Right atrium auricular region (tissue), 2 donors: Measurements from ENCODE around the gene CCDC24. TPM values are rescaled to one million over a fixed set of nuclear protein-coding genes. Genes with fewer than 3 reads are reported as not detected.

Experiments used
- DNase-seq: peaks from one replicate; pipeline ENCODE4 v3.0.0-alpha.2; 2019; ENCODE audit warnings: low spot score
- H3K27ac ChIP-seq, 2 donors: fragments of 200-600 bp; sonication (generic); 1 replicate in 1 of 2; 2 replicates in 1 of 2; pipeline ENCODE4 v1.5.1; 2016 to 2019
- H3K27me3 ChIP-seq, 2 donors: fragments of 200-600 bp; sonication (generic); one replicate each; pipeline versions ENCODE4 v1.5.1 to v1.6.0; 2017 to 2019
- H3K36me3 ChIP-seq: fragments of 200-600 bp; sonication (generic); one replicate; pipeline ENCODE4 v1.5.1; 2016
- H3K4me1 ChIP-seq, 2 donors: fragments of 200-600 bp; sonication (generic); one replicate each; pipeline versions ENCODE4 v1.5.1 to v1.6.0; 2017 to 2019
- H3K4me3 ChIP-seq, 2 donors: fragments of 200-600 bp; sonication (generic); 1 replicate in 1 of 2; 2 replicates in 1 of 2; pipeline ENCODE4 v1.5.1; 2017 to 2019; ENCODE audit warnings: mild to moderate bottlenecking in 1 of 2, moderate library complexity in 1 of 2
- H3K9me3 ChIP-seq, 2 donors: fragments of 200-600 bp; sonication (generic); one replicate each; pipeline ENCODE4 v1.5.1; 2019
- total RNA-seq, 2 donors: library from RNA; depleted of rRNA; stranded (reverse); fragments of >200 nt; gene quantifications; one replicate each; pipeline ENCODE4 v1.1.0, GENCODE V29; 2016
- TF ChIP-seq, protein P1 (sequence below), 2 donors: fragments of 200-600 bp; sonication (generic); IDR thresholded peaks; one replicate each; pipeline ENCODE4 v1.5.1; 2019; ENCODE audit warnings: antibody characterized with exemption in 2 of 2

Gene CCDC24
- total RNA-seq, 2 donors from 2014 or later, result 1.6 to 2.0 TPM

GRCh38 chr1:43987159-43987902, 4.1 kb upstream of the CCDC24 start:
- no peak overlapping the region for H3K27ac ChIP-seq
- peaks cover 6% of the 10 kb centered on the region for H3K36me3 ChIP-seq
- no peaks in the 10 kb centered on the region for H3K9me3 ChIP-seq
- TF ChIP-seq, protein P1, sequence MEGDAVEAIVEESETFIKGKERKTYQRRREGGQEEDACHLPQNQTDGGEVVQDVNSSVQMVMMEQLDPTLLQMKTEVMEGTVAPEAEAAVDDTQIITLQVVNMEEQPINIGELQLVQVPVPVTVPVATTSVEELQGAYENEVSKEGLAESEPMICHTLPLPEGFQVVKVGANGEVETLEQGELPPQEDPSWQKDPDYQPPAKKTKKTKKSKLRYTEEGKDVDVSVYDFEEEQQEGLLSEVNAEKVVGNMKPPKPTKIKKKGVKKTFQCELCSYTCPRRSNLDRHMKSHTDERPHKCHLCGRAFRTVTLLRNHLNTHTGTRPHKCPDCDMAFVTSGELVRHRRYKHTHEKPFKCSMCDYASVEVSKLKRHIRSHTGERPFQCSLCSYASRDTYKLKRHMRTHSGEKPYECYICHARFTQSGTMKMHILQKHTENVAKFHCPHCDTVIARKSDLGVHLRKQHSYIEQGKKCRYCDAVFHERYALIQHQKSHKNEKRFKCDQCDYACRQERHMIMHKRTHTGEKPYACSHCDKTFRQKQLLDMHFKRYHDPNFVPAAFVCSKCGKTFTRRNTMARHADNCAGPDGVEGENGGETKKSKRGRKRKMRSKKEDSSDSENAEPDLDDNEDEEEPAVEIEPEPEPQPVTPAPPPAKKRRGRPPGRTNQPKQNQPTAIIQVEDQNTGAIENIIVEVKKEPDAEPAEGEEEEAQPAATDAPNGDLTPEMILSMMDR (IDR thresholded peaks at IDR 0.05), result no peak
- H3K4me1 ChIP-seq, result peaks cover 0 to 15% of the 10 kb centered on the region in 2 donors
- no peak overlapping the region for H3K4me3 ChIP-seq
- DNase-seq, result no peak
- no peaks in the 10 kb centered on the region for H3K27me3 ChIP-seq

GRCh38 chr1:43990271-43991199, 864 bp upstream of the CCDC24 start:
- TF ChIP-seq, protein P1 (IDR thresholded peaks at IDR 0.05), result no peak
- no peaks in the 10 kb centered on the region for H3K27me3 ChIP-seq
- H3K4me1 ChIP-seq, result peaks cover 0 to 15% of the 10 kb centered on the region in 2 donors
- H3K4me3 ChIP-seq, result peak overlapping the region; percentile 54 to 65
- H3K36me3 ChIP-seq, result peaks cover 3% of the 10 kb centered on the region
- no peaks in the 10 kb centered on the region for H3K9me3 ChIP-seq
- no peak for DNase-seq
- peak overlapping the region; percentile 50 to 74 for H3K27ac ChIP-seq

GRCh38 chr1:43991200-43991475, 261 bp upstream of the CCDC24 start:
- Histone ChIP-seq H3K27ac (peak overlapping the region; percentile 50 to 74), H3K9me3 (no peaks in the 10 kb centered on the region), H3K27me3 (no peaks in the 10 kb centered on the region), H3K36me3 (no peaks in the 10 kb centered on the region), H3K4me3 (peak overlapping the region; percentile 54 to 65), H3K4me1 (peaks cover 0 to 15% of the 10 kb centered on the region in 2 donors)
- no peak for DNase-seq
- TF ChIP-seq, protein P1 (IDR thresholded peaks at IDR 0.05), result no peak

- Histone ChIP-seq H3K27me3 (no peaks in the 10 kb centered on the region), H3K9me3 (no peaks in the 10 kb centered on the region), H3K27ac (peak overlapping the region in 1 of 2 donors; percentile 50), H3K36me3 (no peaks in the 10 kb centered on the region), H3K4me3 (peak overlapping the region; percentile 54 to 65), H3K4me1 (peaks cover 0 to 19% of the 10 kb centered on the region in 2 donors)
- no peak for DNase-seq
- TF ChIP-seq, protein P1 (IDR thresholded peaks at IDR 0.05), result no peak
Observed at GRCh38 chr1:43992232-43992995, 1.0 kb downstream of the CCDC24 start.

GRCh38 chr1:43993206-43993914, 2.0 kb downstream of the CCDC24 start:
- no peaks in the 10 kb centered on the region for H3K9me3 ChIP-seq
- no peaks in the 10 kb centered on the region for H3K36me3 ChIP-seq
- no peak for DNase-seq
- no peak overlapping the region for H3K4me3 ChIP-seq
- H3K27ac ChIP-seq, result no peak overlapping the region
- peaks cover 0 to 19% of the 10 kb centered on the region in 2 donors for H3K4me1 ChIP-seq
- TF ChIP-seq, protein P1 (IDR thresholded peaks at IDR 0.05), result no peak
- no peaks in the 10 kb centered on the region for H3K27me3 ChIP-seq
